ENCODE measurements around the gene DDX17.

DNA sequence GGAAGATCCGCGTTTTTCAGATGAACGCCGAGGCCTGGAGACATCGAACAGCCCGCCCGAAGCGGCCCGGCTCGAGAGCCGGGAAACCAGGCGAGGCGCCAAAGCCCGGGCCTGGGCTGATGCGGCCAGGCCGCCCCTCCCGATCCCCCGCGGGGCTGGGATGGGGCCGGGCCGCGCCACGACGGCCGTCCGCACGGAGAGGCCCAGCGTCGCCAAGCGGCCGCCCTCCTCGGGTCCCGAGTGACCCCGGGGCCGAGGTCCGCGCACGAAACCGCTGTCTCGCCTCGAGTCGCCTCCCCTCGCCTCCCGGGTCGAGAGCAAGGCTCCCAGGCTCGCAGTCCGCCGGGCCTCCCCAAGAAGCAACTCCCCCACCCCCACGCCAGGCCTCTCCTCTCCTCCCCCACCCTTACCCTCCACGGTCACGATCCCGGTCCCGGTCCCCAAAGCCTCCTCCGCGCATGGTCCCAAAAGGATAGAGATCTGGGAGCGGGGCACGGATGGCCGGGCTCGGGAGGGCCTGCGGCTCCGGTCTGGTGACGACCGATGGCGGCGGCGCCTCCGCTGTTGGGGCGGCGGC, 482 bp downstream of the DDX17 start:
- TF ChIP-seq, protein P1, sequence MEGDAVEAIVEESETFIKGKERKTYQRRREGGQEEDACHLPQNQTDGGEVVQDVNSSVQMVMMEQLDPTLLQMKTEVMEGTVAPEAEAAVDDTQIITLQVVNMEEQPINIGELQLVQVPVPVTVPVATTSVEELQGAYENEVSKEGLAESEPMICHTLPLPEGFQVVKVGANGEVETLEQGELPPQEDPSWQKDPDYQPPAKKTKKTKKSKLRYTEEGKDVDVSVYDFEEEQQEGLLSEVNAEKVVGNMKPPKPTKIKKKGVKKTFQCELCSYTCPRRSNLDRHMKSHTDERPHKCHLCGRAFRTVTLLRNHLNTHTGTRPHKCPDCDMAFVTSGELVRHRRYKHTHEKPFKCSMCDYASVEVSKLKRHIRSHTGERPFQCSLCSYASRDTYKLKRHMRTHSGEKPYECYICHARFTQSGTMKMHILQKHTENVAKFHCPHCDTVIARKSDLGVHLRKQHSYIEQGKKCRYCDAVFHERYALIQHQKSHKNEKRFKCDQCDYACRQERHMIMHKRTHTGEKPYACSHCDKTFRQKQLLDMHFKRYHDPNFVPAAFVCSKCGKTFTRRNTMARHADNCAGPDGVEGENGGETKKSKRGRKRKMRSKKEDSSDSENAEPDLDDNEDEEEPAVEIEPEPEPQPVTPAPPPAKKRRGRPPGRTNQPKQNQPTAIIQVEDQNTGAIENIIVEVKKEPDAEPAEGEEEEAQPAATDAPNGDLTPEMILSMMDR (IDR thresholded peaks at IDR 0.05): no peak
- peak in 2 of 3 donors; percentile 66 to 80 for TF ChIP-seq POLR2AphosphoS5 (IDR thresholded peaks at IDR 0.05)
- peak; percentile 42 for TF ChIP-seq POLR2A (IDR thresholded peaks at IDR 0.05)

Data from breast epithelium (tissue), 3 donors.